GM11168 (cell line): ENCODE data around the gene RGP1.

ENCODE experiments used
- in situ Hi-C: fragments of 300-500 bp; cut with MboI; formaldehyde crosslinking; loops from one replicate; pipeline ENCODE4 v1.12.0; 2022; ENCODE audit warnings: low sequenced_read_pairs; ENCODE audit not compliant: unreplicated experiment

Gene RGP1

GRCh38 chr9:35793461-35793860 lies 44.4 kb downstream of the RGP1 start:
- in situ Hi-C loops, result no loop called here

- in situ Hi-C loops, result no loop called here
Measured at GRCh38 chr9:35795695-35796094, 46.6 kb downstream of the RGP1 start.

- in situ Hi-C loops, result no loop called here
Measured at GRCh38 chr9:35797311-35798109, 48.4 kb downstream of the RGP1 start.

GRCh38 chr9:35798658-35799374 lies 49.7 kb downstream of the RGP1 start:
- in situ Hi-C loops, result no loop called here

GRCh38 chr9:35800530-35800929 lies 51.4 kb downstream of the RGP1 start:
- in situ Hi-C loops, result no loop called here

- in situ Hi-C loops, result no loop called here
Measured at GRCh38 chr9:35801328-35802128, 52.4 kb downstream of the RGP1 start.

GRCh38 chr9:35806101-35806500 lies 57.0 kb downstream of the RGP1 start:
- in situ Hi-C loops, result no loop called here
